T-cell (primary cell): ENCODE data around the gene GTF2F1. TPM values are rescaled to one million over a fixed set of nuclear protein-coding genes. Genes with fewer than 3 reads are reported as not detected.

Experiments used
- ATAC-seq, 4 experiments: fragments of 200-7000 bp in 3 of 4; fragments of 150-1000 bp in 1 of 4; cut with Tn5 transposase; replicated peaks in 1 of 4; 1 replicate in 3 of 4; 2 replicates in 1 of 4; pipeline ENCODE4 v1.10.0; 2021; ENCODE audit warnings: moderate library complexity in 3 of 4, mild to moderate bottlenecking in 2 of 4, moderate number of reproducible peaks in 1 of 4
- CTCF ChIA-PET, 2 donors: fragments of 300-600 bp; sonication (Branson Sonifier 250); formaldehyde crosslinking; loops; one replicate each; lab custom pipeline; 2022; ENCODE audit warnings: antibody characterized with exemption in 2 of 2; lab: Charles Lee
- POLR2A ChIA-PET, 2 donors: fragments of 300-600 bp; sonication (Branson Sonifier 250); formaldehyde crosslinking; loops; one replicate each; lab custom pipeline; 2022; ENCODE audit warnings: antibody characterized with exemption in 2 of 2; lab: Charles Lee
- DNase-seq, 35 experiments: peaks; one replicate each; pipeline versions ENCODE4 v3.0.0 to v3.0.0-alpha.2; 2013 to 2023
- H3K27ac ChIP-seq: one replicate; pipeline ENCODE4 v1.5.1; 2013; ENCODE audit warnings: low read length
- H3K27me3 ChIP-seq, 2 experiments: replicated peaks in 1 of 2; 1 replicate in 1 of 2; 2 replicates in 1 of 2; pipeline versions ENCODE4 v1.6.1 to v1.7.0; 2013; ENCODE audit warnings: low read length in 1 of 2, mixed read lengths in 1 of 2; ENCODE audit not compliant: control insufficient read depth in 2 of 2, insufficient read depth in 2 of 2; ENCODE audit errors: extremely low read depth in 1 of 2
- H3K36me3 ChIP-seq, 2 donors: 1 replicate in 1 of 2; 2 replicates in 1 of 2; pipeline versions ENCODE4 v1.6.1 to v1.7.0; 2013; ENCODE audit warnings: low read length in 1 of 2; ENCODE audit not compliant: control insufficient read depth in 2 of 2, insufficient read depth in 1 of 2; ENCODE audit errors: extremely low read depth in 1 of 2
- H3K4me1 ChIP-seq, 2 experiments: 1 replicate in 1 of 2; 2 replicates in 1 of 2; pipeline versions ENCODE4 v1.6.1 to v1.7.0; 2013; ENCODE audit warnings: low read length in 2 of 2, mixed read lengths in 1 of 2; ENCODE audit not compliant: insufficient read depth in 2 of 2, control insufficient read depth in 1 of 2; ENCODE audit errors: extremely low read depth in 1 of 2
- H3K4me3 ChIP-seq, 2 donors: 1 replicate in 1 of 2; 2 replicates in 1 of 2; pipeline versions ENCODE4 v1.5.1 to v1.7.0; 2013; ENCODE audit warnings: mild to moderate bottlenecking in 2 of 2, low read length in 1 of 2, moderate library complexity in 1 of 2; ENCODE audit not compliant: control insufficient read depth in 1 of 2; ENCODE audit errors: extremely low read depth in 1 of 2
- H3K9me3 ChIP-seq: 2 replicates; pipeline ENCODE4 v1.7.0; 2013
- H3K27ac Mint-ChIP-seq, 2 donors: one replicate each; pipeline ENCODE4 v1.8.0; 2020 to 2021; ENCODE audit warnings: mild to moderate bottlenecking in 2 of 2, mixed read lengths in 2 of 2
- H3K27me3 Mint-ChIP-seq, 2 donors: one replicate each; pipeline ENCODE4 v1.8.0; 2021 to 2022; ENCODE audit warnings: mixed read lengths in 2 of 2
- H3K36me3 Mint-ChIP-seq: one replicate; pipeline ENCODE4 v1.8.0; 2021; ENCODE audit warnings: mixed read lengths
- H3K4me1 Mint-ChIP-seq, 3 donors: one replicate each; pipeline ENCODE4 v1.8.0; 2020 to 2022; ENCODE audit warnings: mixed read lengths in 3 of 3, mild to moderate bottlenecking in 1 of 3
- H3K4me3 Mint-ChIP-seq, 3 donors: one replicate each; pipeline ENCODE4 v1.8.0; 2020 to 2022; ENCODE audit warnings: mild to moderate bottlenecking in 3 of 3, mixed read lengths in 3 of 3, moderate library complexity in 3 of 3
- H3K9me3 Mint-ChIP-seq, 3 donors: one replicate each; pipeline ENCODE4 v1.8.0; 2020 to 2022; ENCODE audit warnings: mixed read lengths in 3 of 3
- WGBS: methylation state at CpG from one replicate; pipeline ENCODE4 v1.1.5; 2013; ENCODE audit warnings: missing lambda C conversion rate; ENCODE audit not compliant: insufficient coverage; 5-methylcytosine and 5-hydroxymethylcytosine counted together
- total RNA-seq, 35 experiments: library from RNA in 6 of 35; stranded (reverse) in 6 of 35; fragments of 120-200 nt in 1 of 35; gene quantifications; one replicate each; pipeline versions ENCODE4 v1.2.1 to v1.2.4 and lab custom pipeline; 2013 to 2026

The GTF2F1 gene
- total RNA-seq, 5 donors from 2014 or later (not counting 1 experiment from before 2014, with no cell fraction given): 52.6 to 63.1 (median 60.3) TPM

DNA sequence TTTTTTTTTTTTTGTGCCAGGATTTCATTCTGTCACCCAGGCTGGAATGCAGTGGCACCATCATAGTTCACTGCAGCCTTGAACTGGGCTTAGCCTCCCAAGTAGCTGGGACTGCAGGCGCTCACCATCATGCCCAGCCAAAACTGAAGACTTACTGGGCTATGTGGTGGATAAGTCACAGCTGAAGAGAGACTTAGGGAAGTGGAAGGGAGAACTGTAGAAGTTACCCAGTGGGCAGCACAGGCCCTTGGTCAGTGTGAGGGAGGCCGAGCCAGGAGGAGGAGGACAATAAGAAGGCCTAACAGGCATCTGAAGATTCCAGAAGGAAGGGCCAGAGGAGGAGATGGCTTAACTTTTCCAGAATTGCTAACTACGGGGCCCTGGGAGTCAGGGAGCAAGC is 13.2 kb downstream of the GTF2F1 start:
- peaks cover 23 to 47% of the 10 kb centered on the region in 2 donors for H3K36me3 ChIP-seq
- no peak for DNase-seq
- Mint-ChIP-seq H3K36me3 (peaks cover 34% of the 10 kb centered on the region), H3K4me3 (no peak overlapping the region), H3K27me3 (no peaks in the 10 kb centered on the region), H3K27ac (peak overlapping the region in 1 of 2 donors; percentile 17), H3K9me3 (no peaks in the 10 kb centered on the region), H3K4me1 (no peaks in the 10 kb centered on the region)
- H3K4me3 ChIP-seq: no peak overlapping the region
- H3K27me3 ChIP-seq: no peaks in the 10 kb centered on the region
- no peaks in the 10 kb centered on the region for H3K9me3 ChIP-seq
- POLR2A ChIA-PET: interaction anchor here in 1 of 2 donors (0.7 kb wide), 1 partner anchor 464 kb away, joined by 4 read pairs; no protein-coding TSS in a partner anchor
- H3K4me1 ChIP-seq: no peaks in the 10 kb centered on the region
- 100% methylated on average over 3 of the region's 3 CpGs for WGBS
- CTCF ChIA-PET: no interaction called here
- no peak overlapping the region for H3K27ac ChIP-seq
- no peak for ATAC-seq

DNA sequence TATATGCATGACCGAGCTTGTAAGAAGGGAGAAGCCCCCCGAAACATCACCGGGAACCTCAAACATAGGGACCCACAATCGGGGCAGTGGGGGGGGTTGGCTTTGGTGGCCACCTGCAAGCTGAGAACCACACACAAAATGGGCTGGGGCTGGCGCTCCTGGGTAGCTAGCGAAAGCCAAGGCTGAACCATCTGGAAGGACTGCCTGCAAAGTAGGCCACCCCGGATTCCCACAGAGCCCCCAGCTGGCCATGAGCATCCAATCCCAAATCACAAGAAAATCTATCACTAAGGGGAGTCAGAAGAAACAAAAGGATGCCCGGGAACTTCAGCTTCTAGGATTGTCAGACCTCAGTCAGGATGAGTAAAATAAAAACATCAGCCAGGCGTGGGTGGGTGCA is 14.5 kb downstream of the GTF2F1 start:
- no peak overlapping the region for H3K4me3 Mint-ChIP-seq
- WGBS: 81% methylated on average over 4 of the region's 9 CpGs

DNA sequence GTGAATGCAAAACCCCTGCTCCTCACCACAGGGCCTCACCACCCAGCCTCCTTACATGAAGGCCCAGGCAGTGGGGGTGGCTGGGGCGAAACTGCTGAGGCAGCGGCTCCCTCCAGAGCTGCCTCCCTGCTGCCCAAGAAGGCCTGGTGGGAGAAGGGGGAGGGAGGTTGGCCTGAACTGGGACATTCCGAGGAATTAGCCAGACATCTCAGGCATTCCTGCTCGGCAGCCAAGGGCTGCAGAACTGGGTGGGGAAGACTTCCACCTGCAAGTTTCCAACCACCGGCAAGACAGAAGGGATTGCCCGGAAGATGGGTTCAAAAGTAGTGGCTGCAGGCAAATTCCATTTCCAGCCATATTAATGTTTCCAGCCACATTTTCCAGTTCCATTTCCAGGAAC is 14.9 kb downstream of the GTF2F1 start:
- no peaks in the 10 kb centered on the region for H3K27me3 ChIP-seq
- POLR2A ChIA-PET: no interaction called here
- peaks cover 4 to 7% (median 7%) of the 10 kb centered on the region in 3 donors for H3K4me1 Mint-ChIP-seq
- no peak overlapping the region for H3K4me3 ChIP-seq
- H3K4me1 ChIP-seq: peaks cover 2 to 9% of the 10 kb centered on the region in 2 experiments
- peaks cover 30% of the 10 kb centered on the region for H3K36me3 Mint-ChIP-seq
- H3K4me3 Mint-ChIP-seq: no peak overlapping the region
- H3K27me3 Mint-ChIP-seq: no peaks in the 10 kb centered on the region
- ATAC-seq: no peak
- WGBS: 100% methylated on average over 3 of the region's 6 CpGs
- no peak for DNase-seq
- CTCF ChIA-PET: interaction anchor here (0.5 to 0.7 kb wide), 3 partner anchors 18 to 70 kb away, joined by 3 to 6 read pairs (median 4); no protein-coding TSS in a partner anchor
- peaks cover 25 to 41% of the 10 kb centered on the region in 2 donors for H3K36me3 ChIP-seq
- no peaks in the 10 kb centered on the region for H3K9me3 Mint-ChIP-seq
- no peaks in the 10 kb centered on the region for H3K9me3 ChIP-seq
- H3K27ac Mint-ChIP-seq: no peak overlapping the region
- H3K27ac ChIP-seq: no peak overlapping the region

More for the DNA sequence above, 14.5 kb downstream of the GTF2F1 start:
- peaks cover 34% of the 10 kb centered on the region for H3K36me3 Mint-ChIP-seq
- ATAC-seq (no peak), DNase-seq (no peak)
- ChIA-PET CTCF (interaction anchor here in 1 of 2 donors (0.5 kb wide), 1 partner anchor 70 kb away, joined by 3 read pairs; no protein-coding TSS in a partner anchor), POLR2A (interaction anchor here in 1 of 2 donors (0.6 kb wide), 1 partner anchor 400 kb away, joined by 5 read pairs; no protein-coding TSS in a partner anchor)
- no peaks in the 10 kb centered on the region for H3K27me3 Mint-ChIP-seq
- peak overlapping the region in 1 of 2 donors; percentile 37 for H3K27ac Mint-ChIP-seq
- Histone ChIP-seq H3K27ac (no peak overlapping the region), H3K4me3 (no peak overlapping the region), H3K4me1 (peaks cover 2 to 8% of the 10 kb centered on the region in 2 experiments), H3K27me3 (no peaks in the 10 kb centered on the region), H3K9me3 (no peaks in the 10 kb centered on the region), H3K36me3 (peaks cover 25 to 46% of the 10 kb centered on the region in 2 donors)
- H3K4me1 Mint-ChIP-seq: peaks cover 4% of the 10 kb centered on the region in 3 donors
- no peaks in the 10 kb centered on the region for H3K9me3 Mint-ChIP-seq

DNA sequence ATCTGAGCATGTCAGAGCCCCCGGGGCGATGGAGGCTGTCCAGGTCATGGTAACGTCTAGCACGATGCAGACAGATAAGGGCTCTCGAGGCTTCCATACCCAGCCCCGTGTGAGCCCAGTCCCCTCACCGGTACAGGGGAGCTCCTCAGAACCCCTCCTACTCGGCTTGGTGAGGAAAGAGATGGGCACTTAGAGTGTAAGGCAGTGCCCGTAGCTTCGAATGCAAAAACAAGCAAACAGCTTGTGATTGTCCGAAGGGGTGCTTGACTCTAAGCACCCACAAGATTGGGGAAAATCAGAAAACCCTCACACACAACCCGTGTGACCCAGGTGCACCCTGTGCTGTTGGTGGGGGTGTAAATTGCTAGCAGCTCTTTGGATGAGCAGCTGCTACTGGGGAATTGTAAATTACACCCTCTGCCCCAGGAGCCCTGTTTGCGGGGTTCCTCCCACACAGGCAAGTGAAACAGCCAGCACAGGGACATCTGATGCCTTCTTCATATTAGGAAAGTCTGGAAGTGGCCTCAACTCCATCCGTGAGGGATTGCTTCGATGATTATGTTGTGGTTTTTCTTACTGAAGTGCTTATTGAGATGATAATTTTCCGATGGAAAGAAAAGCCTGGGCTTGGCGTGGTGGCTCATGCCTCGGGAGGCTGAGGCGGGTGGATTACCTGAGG is 16.3 kb downstream of the GTF2F1 start:
- H3K9me3 Mint-ChIP-seq: no peaks in the 10 kb centered on the region
- peaks cover 25% of the 10 kb centered on the region for H3K36me3 Mint-ChIP-seq
- H3K27ac ChIP-seq: no peak overlapping the region
- no peak overlapping the region for H3K4me3 Mint-ChIP-seq
- H3K4me3 ChIP-seq: no peak overlapping the region
- no peak overlapping the region for H3K27ac Mint-ChIP-seq
- peaks cover 20 to 29% of the 10 kb centered on the region in 2 donors for H3K36me3 ChIP-seq
- ChIA-PET POLR2A (no interaction called here), CTCF (no interaction called here)
- H3K4me1 ChIP-seq: peaks cover 6 to 16% of the 10 kb centered on the region in 2 experiments
- H3K27me3 ChIP-seq: no peaks in the 10 kb centered on the region
- H3K27me3 Mint-ChIP-seq: no peaks in the 10 kb centered on the region
- H3K9me3 ChIP-seq: no peaks in the 10 kb centered on the region
- peaks cover 9 to 13% (median 13%) of the 10 kb centered on the region in 3 donors for H3K4me1 Mint-ChIP-seq
- 85% methylated on average over 7 of the region's 19 CpGs for WGBS
- ATAC-seq (no peak), DNase-seq (no peak)

DNA sequence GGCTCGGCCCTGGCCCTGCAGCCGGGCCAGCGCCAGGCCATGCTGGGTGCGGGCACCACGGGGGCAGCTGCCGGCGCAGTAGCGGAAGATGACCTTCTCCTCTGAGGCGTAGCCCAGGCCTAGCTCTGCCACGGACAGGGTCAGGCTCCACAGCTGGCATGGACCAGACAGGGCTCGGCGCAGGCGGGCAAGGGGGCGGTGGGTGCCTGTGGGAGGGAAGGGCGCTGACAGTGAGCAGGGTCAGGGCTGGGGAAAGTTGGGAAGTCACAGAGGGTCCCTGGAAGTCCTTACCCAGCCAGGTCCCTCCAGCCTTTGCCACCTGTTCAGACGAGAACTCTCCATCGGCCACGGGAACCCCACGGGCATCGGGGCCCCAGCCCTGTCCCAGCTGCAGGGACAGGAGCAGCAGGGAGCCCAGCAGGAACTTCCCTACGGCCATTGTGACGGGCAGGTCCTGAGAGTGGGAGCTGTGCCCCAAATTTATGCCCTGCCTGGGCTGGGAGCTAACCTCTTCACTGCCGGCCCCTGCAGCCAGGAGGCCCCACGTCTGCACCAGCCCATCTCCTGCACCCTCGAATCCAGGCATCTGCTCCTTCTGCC is 17.5 kb downstream of the GTF2F1 start, which contains the start of gene PSPN:
Gene PSPN (minus strand): TSS at position 523 of the 600 bp plus-strand sequence. CDS start 84 bp downstream, at position 439.
- Mint-ChIP-seq H3K4me3 (peak within 1 kb of the TSS; percentile 12 to 21 (median 13)), H3K27ac (peak within 1 kb of the TSS in 1 of 2 donors; percentile 22)

More for the DNA sequence above, 17.5 kb downstream of the GTF2F1 start, which contains the start of gene PSPN:
- Mint-ChIP-seq H3K36me3 (peaks cover 15% of the 10 kb centered on the region), H3K9me3 (no peaks in the 10 kb centered on the region), H3K27me3 (no peaks in the 10 kb centered on the region), H3K4me1 (peaks cover 9 to 14% (median 13%) of the 10 kb centered on the region in 3 donors)
- no peak within 1 kb of the TSS for H3K4me3 ChIP-seq
- DNase-seq (no peak), ATAC-seq (no peak)
- H3K36me3 ChIP-seq: peaks cover 14 to 17% of the 10 kb centered on the region in 2 donors
- ChIA-PET CTCF (no interaction called here), POLR2A (interaction anchor here in 1 of 2 donors (0.6 kb wide), 1 partner anchor 405 kb away, joined by 3 read pairs; no protein-coding TSS in a partner anchor)
- H3K27ac ChIP-seq: no peak within 1 kb of the TSS
- 94% methylated on average over 23 of the region's 25 CpGs for WGBS
- H3K4me1 ChIP-seq: peaks cover 6 to 16% of the 10 kb centered on the region in 2 experiments
- H3K9me3 ChIP-seq: no peaks in the 10 kb centered on the region
- no peaks in the 10 kb centered on the region for H3K27me3 ChIP-seq
